CD14-positive monocyte (primary cell): ENCODE data around the gene PIK3CD. TPM values are rescaled to one million over a fixed set of nuclear protein-coding genes. Genes with fewer than 3 reads are reported as not detected.
"Not testable (repeated sequence)": the region's sequence is repeated elsewhere in the genome, so short reads cannot be mapped to it uniquely, and the experiment has no call there.

Experiments used
- DNase-seq, 3 donors: peaks; one replicate each; pipeline ENCODE4 v3.0.0-alpha.2; 2011 to 2022
- H2AFZ ChIP-seq: 2 replicates; pipeline ENCODE4 v1.6.0; 2012; ENCODE audit warnings: mild to moderate bottlenecking, low read depth, low read length, inconsistent platforms; ENCODE audit not compliant: insufficient read depth, poor library complexity, severe bottlenecking
- H3K27ac ChIP-seq, 2 donors: 1 replicate in 1 of 2; 2 replicates in 1 of 2; pipeline ENCODE4 v1.5.1; 2012 to 2013; ENCODE audit warnings: low read length in 2 of 2, control low read depth in 1 of 2, inconsistent platforms in 1 of 2, low read depth in 1 of 2, mild to moderate bottlenecking in 1 of 2
- H3K27me3 ChIP-seq, 2 donors: one replicate each; pipeline versions ENCODE4 v1.6.0 to v1.6.1; 2011 to 2013; ENCODE audit warnings: low read length in 2 of 2; ENCODE audit not compliant: control insufficient read depth in 2 of 2, insufficient read depth in 2 of 2
- H3K36me3 ChIP-seq, 2 donors: replicated peaks in 1 of 2; 1 replicate in 1 of 2; 2 replicates in 1 of 2; pipeline versions ENCODE4 v1.5.1 to v1.6.1; 2012 to 2013; ENCODE audit warnings: low read length in 2 of 2, control low read depth in 1 of 2, inconsistent platforms in 1 of 2, mild to moderate bottlenecking in 1 of 2; ENCODE audit not compliant: insufficient read depth in 2 of 2, control insufficient read depth in 1 of 2
- H3K4me1 ChIP-seq, 2 donors: 1 replicate in 1 of 2; 2 replicates in 1 of 2; pipeline versions ENCODE4 v1.5.1 to v1.6.1; 2012 to 2013; ENCODE audit warnings: low read length in 2 of 2, control low read depth in 1 of 2, inconsistent platforms in 1 of 2, mild to moderate bottlenecking in 1 of 2, moderate library complexity in 1 of 2; ENCODE audit not compliant: insufficient read depth in 2 of 2, control insufficient read depth in 1 of 2
- H3K4me2 ChIP-seq: replicated peaks from 2 replicates; pipeline ENCODE3; 2012; ENCODE audit warnings: low read length, moderate library complexity, mild to moderate bottlenecking; ENCODE audit not compliant: poor library complexity, severe bottlenecking; ENCODE audit errors: extremely low read depth
- H3K4me3 ChIP-seq, 3 experiments: fragments of 200-600 bp in 1 of 3; sonication (generic) in 1 of 3; replicated peaks in 1 of 3; 1 replicate in 2 of 3; 2 replicates in 1 of 3; pipeline ENCODE4 v1.5.1; 2011 to 2013; ENCODE audit warnings: low read length in 3 of 3, mild to moderate bottlenecking in 3 of 3, control low read depth in 2 of 3, low read depth in 2 of 3, inconsistent platforms in 1 of 3, moderate library complexity in 1 of 3
- H3K79me2 ChIP-seq: 2 replicates; pipeline ENCODE4 v1.6.0; 2012; ENCODE audit warnings: mild to moderate bottlenecking, control low read depth, inconsistent platforms, low read length, moderate library complexity; ENCODE audit not compliant: insufficient read depth
- H3K9ac ChIP-seq: 2 replicates; pipeline ENCODE4 v1.6.0; 2017; ENCODE audit warnings: low read length, mild to moderate bottlenecking; ENCODE audit not compliant: insufficient read depth, poor library complexity, severe bottlenecking
- H3K9me3 ChIP-seq, 2 donors: replicated peaks in 1 of 2; 1 replicate in 1 of 2; 2 replicates in 1 of 2; pipeline versions ENCODE4 v1.5.1 to v1.6.1; 2012 to 2013; ENCODE audit warnings: low read length in 2 of 2, control low read depth in 1 of 2; ENCODE audit not compliant: control insufficient read depth in 1 of 2, insufficient read depth in 1 of 2
- H4K20me1 ChIP-seq: 2 replicates; pipeline ENCODE4 v1.6.0; 2012; ENCODE audit warnings: mild to moderate bottlenecking, low read length, control low read depth, moderate library complexity; ENCODE audit not compliant: insufficient read depth
- H3K27ac Mint-ChIP-seq, 7 donors: one replicate each; pipeline ENCODE4 v1.8.0; 2020; ENCODE audit warnings: mild to moderate bottlenecking in 7 of 7, mixed read lengths in 7 of 7, moderate library complexity in 6 of 7, inconsistent platforms in 2 of 7
- H3K27me3 Mint-ChIP-seq, 3 donors: one replicate each; pipeline ENCODE4 v1.8.0; 2021 to 2022; ENCODE audit warnings: low read depth in 3 of 3, mild to moderate bottlenecking in 3 of 3, mixed read lengths in 3 of 3, moderate library complexity in 3 of 3, inconsistent platforms in 1 of 3
- H3K36me3 Mint-ChIP-seq, 2 donors: one replicate each; pipeline ENCODE4 v1.8.0; 2020; ENCODE audit warnings: mixed read lengths in 2 of 2, inconsistent platforms in 1 of 2, mild to moderate bottlenecking in 1 of 2
- H3K4me1 Mint-ChIP-seq: one replicate; pipeline ENCODE4 v1.8.0; 2020; ENCODE audit warnings: mild to moderate bottlenecking, mixed read lengths
- H3K4me3 Mint-ChIP-seq, 2 donors: one replicate each; pipeline ENCODE4 v1.8.0; 2020; ENCODE audit warnings: mild to moderate bottlenecking in 2 of 2, mixed read lengths in 2 of 2, moderate library complexity in 1 of 2
- H3K9me3 Mint-ChIP-seq, 7 donors: one replicate each; pipeline ENCODE4 v1.8.0; 2020 to 2022; ENCODE audit warnings: mixed read lengths in 7 of 7, mild to moderate bottlenecking in 6 of 7, moderate library complexity in 6 of 7, inconsistent platforms in 2 of 7
- CTCF ChIP-seq: fragments of 200-600 bp; IDR thresholded peaks from one replicate; pipeline ENCODE4 v1.8.0; 2022; ENCODE audit warnings: antibody characterized with exemption, mild to moderate bottlenecking
- WGBS: methylation state at CpG from one replicate; pipeline ENCODE4 v1.1.5; 2013; ENCODE audit warnings: missing lambda C conversion rate; ENCODE audit not compliant: insufficient coverage; 5-methylcytosine and 5-hydroxymethylcytosine counted together
- intact Hi-C, 2 donors: fragments of 100-400 bp; cut with micrococcal nuclease; formaldehyde crosslinking; loops; one replicate each; pipeline versions ENCODE4 v1.15.0 to v1.15.1; 2023
- polyA plus RNA-seq, 3 donors: library from polyadenylated mRNA; depleted of rRNA in 1 of 3; unstranded in 2 of 3; stranded (reverse) in 1 of 3; fragments of 300-500 nt in 2 of 3; fragments of >200 nt in 1 of 3; fragmentation: Illumina TruSeq in 2 of 3; gene quantifications; 1 replicate in 2 of 3; 2 replicates in 1 of 3; pipeline ENCODE4 v1.2.3, GENCODE V29; 2012 to 2021

Gene PIK3CD
- polyA plus RNA-seq, 3 donors: 33.2 to 120 (median 52.2) TPM

GRCh38 chr1:9621032-9621431 is 30.5 kb upstream of the PIK3CD start:
- Histone ChIP-seq H3K4me3 (no peak overlapping the region), H3K4me1 (peaks cover 2 to 5% of the 10 kb centered on the region in 2 donors), H2AFZ (no peak overlapping the region), H3K27me3 (no peaks in the 10 kb centered on the region), H3K9ac (no peak overlapping the region), H3K9me3 (no peaks in the 10 kb centered on the region), H4K20me1 (peaks cover 5% of the 10 kb centered on the region), H3K4me2 (no peak overlapping the region), H3K79me2 (no peaks in the 10 kb centered on the region), H3K27ac (no peak overlapping the region), H3K36me3 (no peaks in the 10 kb centered on the region)
- no peak for TF ChIP-seq CTCF
- intact Hi-C loops: no loop called here
- Mint-ChIP-seq H3K27ac (no peak overlapping the region), H3K4me3 (no peak overlapping the region), H3K36me3 (no peaks in the 10 kb centered on the region), H3K27me3 (peaks cover 9 to 20% (median 19%) of the 10 kb centered on the region in 3 donors), H3K4me1 (peaks cover 4% of the 10 kb centered on the region), H3K9me3 (peaks cover 0 to 1% (median 0%) of the 10 kb centered on the region in 7 donors)
- no peak for DNase-seq

GRCh38 chr1:9624081-9624480 is 27.4 kb upstream of the PIK3CD start:
- Histone ChIP-seq H3K79me2 (peaks cover 24% of the 10 kb centered on the region), H2AFZ (no peak overlapping the region), H3K9ac (no peak overlapping the region), H4K20me1 (peaks cover 18% of the 10 kb centered on the region), H3K4me1 (peaks cover 30 to 35% of the 10 kb centered on the region in 2 donors), H3K27ac (no peak overlapping the region), H3K36me3 (no peaks in the 10 kb centered on the region), H3K27me3 (peaks cover 0 to 2% of the 10 kb centered on the region in 2 donors), H3K4me2 (no peak overlapping the region), H3K9me3 (no peaks in the 10 kb centered on the region), H3K4me3 (no peak overlapping the region)
- 71% methylated on average over 1 of the region's 2 CpGs for WGBS
- intact Hi-C loops: no loop called here
- DNase-seq: no peak
- Mint-ChIP-seq H3K4me3 (no peak overlapping the region), H3K27ac (peak overlapping the region in 1 of 7 donors; percentile 73), H3K4me1 (peaks cover 31% of the 10 kb centered on the region), H3K9me3 (peaks cover 0 to 4% (median 0%) of the 10 kb centered on the region in 7 donors), H3K36me3 (no peaks in the 10 kb centered on the region), H3K27me3 (peaks cover 13 to 20% (median 17%) of the 10 kb centered on the region in 3 donors)
- TF ChIP-seq CTCF: no peak

- not testable (repeated sequence) for H3K4me3 ChIP-seq, H3K9me3 ChIP-seq, H3K36me3 Mint-ChIP-seq, H3K27ac Mint-ChIP-seq, H3K9me3 Mint-ChIP-seq, H3K4me2 ChIP-seq, H3K9ac ChIP-seq, H3K27me3 ChIP-seq, H3K27ac ChIP-seq, H3K4me3 Mint-ChIP-seq, DNase-seq, H3K36me3 ChIP-seq, H2AFZ ChIP-seq
- WGBS: no CpG with 5 or more reads among the region's 3 CpGs
- intact Hi-C loops: loop anchor here (5.0 kb wide), 4 partner anchors 42 to 242 kb away; no protein-coding TSS in a partner anchor
- Histone ChIP-seq H3K4me1 (peaks cover 38 to 45% of the 10 kb centered on the region in 2 donors), H3K79me2 (peaks cover 32% of the 10 kb centered on the region), H4K20me1 (peaks cover 18% of the 10 kb centered on the region)
- Mint-ChIP-seq H3K4me1 (peaks cover 40% of the 10 kb centered on the region), H3K27me3 (peaks cover 9 to 16% (median 13%) of the 10 kb centered on the region in 3 donors)
Measured at GRCh38 chr1:9625030-9625429, 26.5 kb upstream of the PIK3CD start.
